Psoas muscle (tissue), 8 donors: ENCODE data around the gene DNAJB8. TPM values are rescaled to one million over a fixed set of nuclear protein-coding genes. Genes with fewer than 3 reads are reported as not detected.

Source experiments
- ATAC-seq, 4 donors: fragments of 200-7000 bp; cut with Tn5 transposase; one replicate each; pipeline ENCODE4 v1.9.1; 2020; ENCODE audit warnings: moderate library complexity in 3 of 4, mild to moderate bottlenecking in 2 of 4
- DNase-seq, 2 donors: peaks; one replicate each; pipeline ENCODE4 v3.0.0-alpha.2; 2020
- H3K27ac ChIP-seq: fragments of 200-600 bp; one replicate; pipeline ENCODE4 v1.8.0; 2022
- H3K27me3 ChIP-seq, 3 donors: fragments of 200-600 bp in 1 of 3; one replicate each; pipeline versions ENCODE4 v1.6.1 to v1.8.0; 2013 to 2022; ENCODE audit warnings: low read length in 2 of 3, mild to moderate bottlenecking in 2 of 3, moderate library complexity in 1 of 3; ENCODE audit not compliant: insufficient read depth in 3 of 3
- H3K36me3 ChIP-seq, 2 donors: fragments of 200-600 bp in 1 of 2; one replicate each; pipeline versions ENCODE4 v1.6.1 to v1.8.0; 2013 to 2022; ENCODE audit warnings: low read depth in 1 of 2, mild to moderate bottlenecking in 1 of 2, moderate library complexity in 1 of 2; ENCODE audit not compliant: insufficient read depth in 1 of 2
- H3K4me1 ChIP-seq: fragments of 200-600 bp; one replicate; pipeline ENCODE4 v1.8.0; 2022
- H3K4me3 ChIP-seq: fragments of 200-600 bp; one replicate; pipeline ENCODE4 v1.8.0; 2022; ENCODE audit warnings: mild to moderate bottlenecking
- H3K9me3 ChIP-seq: fragments of 200-600 bp; one replicate; pipeline ENCODE4 v1.8.0; 2022
- CTCF ChIP-seq: fragments of 200-600 bp; IDR thresholded peaks from one replicate; pipeline ENCODE4 v1.8.0; 2022; ENCODE audit warnings: antibody characterized with exemption
- WGBS, 3 donors: extraction: QIAGEN DNeasy Blood & Tissue Kit; methylation state at CpG; one replicate each; pipeline versions ENCODE4 v1.1.6 to v1.1.7; 2013; 5-methylcytosine and 5-hydroxymethylcytosine counted together
- intact Hi-C, 2 donors: fragments of 100-400 bp; cut with DNase I; formaldehyde crosslinking; loops; one replicate each; pipeline versions ENCODE4 v1.11.0 to v1.14.2; 2022
- polyA plus RNA-seq, 3 donors: library from polyadenylated mRNA; stranded (reverse); fragments of 200-250 nt; gene quantifications; one replicate each; pipeline ENCODE4 v1.2.3, GENCODE V29; 2013
- total RNA-seq, 4 donors: library from RNA; stranded (reverse); fragmentation: NEBNext Ultra II Directional in 2 of 4; extraction: Animal tissue kit (Norgen Biotek cat#: 25700) in 2 of 4; gene quantifications; one replicate each; pipeline versions ENCODE4 v1.2.1 to v1.2.4, GENCODE V29; 2021 to 2023
- donor health status: healthy with polysubstance abuse.
- donor health status: DM: no; HTN: no; CAD: no; lungs with moderate emphysema.
- donor health status: Bipolar disorder and iron deficiency.
- donor health status: healthy.
- donor health status: DM: yes; HTN: yes; CAD: no.
- donor health status: DM: no; HTN: no; CAD: no.
- donor health status: DM: no; HTN: no; CAD: no.
- donor health status: DM: yes; HTN: yes; CAD: no.

DNAJB8 gene
- total and polyA plus RNA-seq, 7 donors = not detected

DNA sequence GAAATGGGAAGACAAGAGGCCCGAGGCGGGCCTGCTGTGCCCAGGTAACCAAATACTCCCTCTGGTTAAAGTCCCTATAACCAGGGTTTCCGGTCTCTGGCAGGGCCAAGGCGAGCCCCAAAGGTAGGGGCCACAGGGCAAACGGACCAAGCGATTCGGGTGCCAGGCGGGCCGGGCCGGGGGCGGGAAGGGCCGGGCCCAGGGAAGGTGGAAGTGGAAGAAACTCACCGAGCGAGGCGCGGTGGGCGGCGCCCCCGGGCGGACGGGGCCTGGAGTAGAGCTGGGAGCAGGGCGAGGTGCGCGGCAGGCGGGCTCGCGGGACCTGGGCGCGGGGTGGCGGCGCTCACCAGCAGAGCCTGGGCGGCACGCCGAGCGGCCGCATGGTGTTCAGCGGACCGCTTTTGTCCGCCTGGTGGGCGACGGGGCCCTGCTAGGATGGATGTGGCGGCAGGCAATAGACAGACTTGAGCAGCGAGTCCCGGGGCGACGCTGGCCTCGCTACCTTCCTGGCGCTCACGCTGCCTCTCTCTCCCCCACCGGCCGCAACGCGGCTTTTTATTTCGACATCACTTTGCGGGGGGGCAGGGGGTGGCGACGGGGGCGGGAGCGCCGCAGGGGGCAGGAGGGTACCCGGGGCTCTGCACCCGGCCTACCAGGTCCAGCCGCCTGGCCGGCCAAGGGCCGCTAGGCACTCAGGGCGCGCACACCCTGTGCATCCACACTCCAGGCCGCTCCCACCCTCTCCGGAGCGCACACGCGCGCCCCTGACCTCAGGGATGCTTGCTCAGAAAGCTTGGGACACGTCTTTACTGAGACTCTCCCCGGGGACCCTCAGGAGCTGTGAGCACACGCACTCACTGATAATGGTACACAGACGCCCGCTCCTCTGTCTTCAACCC lies 26.2 kb upstream of the DNAJB8 start, which contains the start of gene GATA2:
GATA2 (minus strand) TSS at position 531 of the 899 bp plus-strand sequence. CDS start 6,170 bp downstream, outside the sequence.
- H3K27ac ChIP-seq = no peak within 1 kb of the TSS
- DNase-seq (peak in 1 of 2 donors; percentile 66), ATAC-seq (peak in 3 of 4 donors; percentile 19 to 23 (median 19))
- H3K36me3 ChIP-seq = no peaks in the 10 kb centered on the region
- TF ChIP-seq CTCF = no peak
- 16 to 21% (median 17%) methylated on average over 55 to 78 of the region's 78 CpGs for WGBS, 3 donors
- H3K4me1 ChIP-seq = peaks cover 56% of the 10 kb centered on the region
- peaks cover 0 to 97% (median 50%) of the 10 kb centered on the region in 3 donors for H3K27me3 ChIP-seq
- H3K9me3 ChIP-seq = no peaks in the 10 kb centered on the region
- peak within 1 kb of the TSS; percentile 55 for H3K4me3 ChIP-seq
- intact Hi-C loops = no loop called here

DNA sequence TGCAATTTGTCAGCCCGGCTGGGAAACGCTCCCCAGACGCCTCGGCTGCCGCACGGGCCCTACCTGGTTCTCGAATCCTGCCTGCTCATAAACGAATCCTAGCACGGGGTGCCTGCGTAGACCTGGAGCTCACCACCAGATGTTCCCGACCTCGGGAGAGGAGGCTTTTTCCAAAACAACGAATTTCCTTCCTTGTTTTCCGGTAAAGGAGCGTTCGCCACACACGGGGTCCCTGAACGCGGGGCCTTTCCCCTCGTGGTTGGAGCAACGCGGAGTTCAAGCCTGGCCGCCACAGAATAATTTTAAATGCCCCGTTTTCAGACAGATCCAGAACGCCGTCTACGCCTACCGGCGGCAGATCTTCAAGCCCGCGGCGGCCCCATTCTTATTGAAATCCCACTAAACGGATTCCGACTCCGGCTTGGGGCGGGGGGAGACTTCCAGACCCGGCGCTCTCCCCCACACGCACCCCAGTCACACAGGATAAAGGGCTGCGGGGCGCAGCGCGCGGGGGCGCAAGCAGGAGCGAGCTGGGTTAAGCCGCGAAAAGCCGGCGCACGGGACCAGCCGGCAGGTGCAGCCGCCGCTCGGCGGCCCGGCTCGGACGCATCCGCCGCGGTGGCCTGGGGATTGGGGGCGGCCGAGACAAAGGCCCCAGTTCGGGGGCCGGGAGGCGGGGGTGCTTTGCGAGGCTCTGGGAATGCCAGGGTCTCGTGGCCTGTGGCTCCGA lies 25.4 kb upstream of the DNAJB8 start:
- peaks cover 55% of the 10 kb centered on the region for H3K4me1 ChIP-seq
- DNase-seq = no peak

GRCh38 chr3:128491691-128491940 lies 24.9 kb upstream of the DNAJB8 start:
- intact Hi-C loops = no loop called here
- Histone ChIP-seq H3K36me3 (no peaks in the 10 kb centered on the region), H3K27ac (no peak overlapping the region), H3K4me1 (peaks cover 55% of the 10 kb centered on the region), H3K4me3 (peak overlapping the region; percentile 55), H3K9me3 (no peaks in the 10 kb centered on the region), H3K27me3 (peaks cover 0 to 100% (median 54%) of the 10 kb centered on the region in 3 donors)
- DNase-seq (no peak), ATAC-seq (no peak)
- 14 to 26% (median 17%) methylated on average over 19 of the region's 19 CpGs for WGBS, 3 donors
- TF ChIP-seq CTCF = no peak

More for the DNA sequence above, 25.4 kb upstream of the DNAJB8 start:
- no peak for TF ChIP-seq CTCF
- Histone ChIP-seq H3K27ac (no peak overlapping the region), H3K36me3 (no peaks in the 10 kb centered on the region), H3K4me3 (peak overlapping the region; percentile 55), H3K9me3 (no peaks in the 10 kb centered on the region), H3K27me3 (peaks cover 0 to 100% (median 55%) of the 10 kb centered on the region in 3 donors)
- no peak for ATAC-seq
- WGBS, 3 donors = 14 to 20% (median 17%) methylated on average over 50 to 70 of the region's 70 CpGs
- intact Hi-C loops = no loop called here

GRCh38 chr3:128490915-128491690 lies 24.4 kb upstream of the DNAJB8 start:
- no peak for DNase-seq
- Histone ChIP-seq H3K36me3 (no peaks in the 10 kb centered on the region), H3K27me3 (peaks cover 0 to 100% (median 55%) of the 10 kb centered on the region in 3 donors), H3K9me3 (no peaks in the 10 kb centered on the region), H3K27ac (no peak overlapping the region), H3K4me3 (peak overlapping the region; percentile 73), H3K4me1 (peaks cover 57% of the 10 kb centered on the region)
- intact Hi-C loops = no loop called here
- 21 to 23% (median 21%) methylated on average over 23 of the region's 23 CpGs for whole genome bisulfite sequencing, 3 donors
- ATAC-seq = no peak
- TF ChIP-seq CTCF = no peak
